ENCODE data around the gene SLC25A40.
"Not testable (repeated sequence)": the region's sequence is repeated elsewhere in the genome, so short reads cannot be mapped to it uniquely, and the experiment has no call there.

Gene SLC25A40

DNA sequence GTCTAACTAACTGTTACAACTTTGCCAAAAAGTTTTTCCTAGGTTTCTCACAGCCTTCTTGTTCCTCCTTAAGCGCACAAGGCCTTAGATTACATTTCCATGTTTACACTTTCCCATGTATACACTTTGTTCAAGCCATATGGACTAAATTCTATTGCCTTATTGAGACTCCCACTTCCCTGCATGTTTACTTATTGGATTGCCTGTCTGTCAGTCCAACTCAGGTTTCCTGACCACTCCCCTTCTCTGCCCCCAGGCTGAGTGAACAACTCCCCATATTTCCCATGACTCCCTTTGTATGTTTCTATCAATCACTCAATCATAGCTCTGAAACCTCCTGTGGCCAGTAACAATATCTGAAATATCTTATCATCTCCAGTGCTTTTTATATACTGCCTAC lies 43.0 kb downstream of the SLC25A40 start:
- in situ Hi-C loops (cut with MboI; ENCODE audit: low pct_unique_long_range_greater_than_20kb, low sequenced_read_pairs, unreplicated experiment): no loop called here
- no peak for DNase-seq (ENCODE audit: low spot score)
- TF ChIP-seq CTCF (IDR thresholded peaks at IDR 0.05; ENCODE audit: extremely low read depth, insufficient read depth, missing control alignments): no peak

DNA sequence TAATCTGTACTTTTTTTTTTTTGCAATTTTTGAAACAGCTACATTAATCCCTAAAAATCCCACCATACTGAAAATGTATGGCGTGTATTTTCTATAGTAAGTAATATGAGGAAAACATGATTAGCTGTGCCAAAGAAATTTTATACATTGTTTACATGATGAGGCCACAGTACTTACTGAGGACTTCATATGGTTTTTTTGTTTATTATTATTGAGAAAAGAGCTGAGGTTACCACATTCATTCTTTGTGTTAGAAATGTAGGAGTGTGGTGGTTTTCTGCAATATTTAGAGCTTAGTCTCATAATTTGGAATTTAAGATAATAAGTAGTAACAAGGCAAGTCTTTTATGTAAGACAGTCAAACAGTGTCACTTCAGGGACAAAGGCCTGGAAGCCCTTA lies 45.1 kb downstream of the SLC25A40 start:
- in situ Hi-C loops (cut with MboI; ENCODE audit: low pct_unique_long_range_greater_than_20kb, low sequenced_read_pairs, unreplicated experiment): no loop called here
- no peak for TF ChIP-seq CTCF (IDR thresholded peaks at IDR 0.05; ENCODE audit: extremely low read depth, insufficient read depth, missing control alignments)

GRCh38 chr7:87828383-87828782 lies 47.8 kb downstream of the SLC25A40 start:
- in situ Hi-C loops (cut with MboI; ENCODE audit: low pct_unique_long_range_greater_than_20kb, low sequenced_read_pairs, unreplicated experiment); DNase-seq (ENCODE audit: low spot score): not testable (repeated sequence)

More for the DNA sequence above, 45.1 kb downstream of the SLC25A40 start:
- no peak for DNase-seq (ENCODE audit: low spot score)

- DNase-seq (ENCODE audit: low spot score); in situ Hi-C loops (cut with MboI; ENCODE audit: low pct_unique_long_range_greater_than_20kb, low sequenced_read_pairs, unreplicated experiment): not testable (repeated sequence)
These were observed 50.8 kb downstream of the SLC25A40 start for GRCh38 chr7:87825369-87825768.

- DNase-seq (ENCODE audit: low spot score); in situ Hi-C loops (cut with MboI; ENCODE audit: low pct_unique_long_range_greater_than_20kb, low sequenced_read_pairs, unreplicated experiment): not testable (repeated sequence)
These were observed 54.1 kb downstream of the SLC25A40 start for GRCh38 chr7:87822056-87822455.

DNA sequence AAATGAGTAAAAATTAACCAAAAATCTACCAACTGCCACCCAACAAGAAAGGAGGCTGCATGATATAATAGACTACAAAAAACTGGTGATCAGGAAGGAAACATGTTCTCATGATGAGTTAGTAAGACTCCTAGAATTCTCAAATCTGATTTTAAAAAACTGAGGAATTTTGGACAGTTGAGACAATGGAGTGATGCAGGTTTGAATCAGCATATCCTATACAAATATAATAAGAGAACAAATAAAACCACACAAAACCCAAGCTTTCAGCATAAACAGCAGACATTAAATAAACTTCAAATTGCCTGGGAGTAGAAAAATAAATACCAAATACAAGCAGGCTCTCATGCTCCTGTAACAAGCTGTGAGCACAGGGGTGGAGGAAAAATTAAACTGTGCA lies 57.8 kb downstream of the SLC25A40 start:
- TF ChIP-seq CTCF (IDR thresholded peaks at IDR 0.05; ENCODE audit: extremely low read depth, insufficient read depth, missing control alignments): no peak
- in situ Hi-C loops (cut with MboI; ENCODE audit: low pct_unique_long_range_greater_than_20kb, low sequenced_read_pairs, unreplicated experiment): no loop called here
- no peak for DNase-seq (ENCODE audit: low spot score)

DNA sequence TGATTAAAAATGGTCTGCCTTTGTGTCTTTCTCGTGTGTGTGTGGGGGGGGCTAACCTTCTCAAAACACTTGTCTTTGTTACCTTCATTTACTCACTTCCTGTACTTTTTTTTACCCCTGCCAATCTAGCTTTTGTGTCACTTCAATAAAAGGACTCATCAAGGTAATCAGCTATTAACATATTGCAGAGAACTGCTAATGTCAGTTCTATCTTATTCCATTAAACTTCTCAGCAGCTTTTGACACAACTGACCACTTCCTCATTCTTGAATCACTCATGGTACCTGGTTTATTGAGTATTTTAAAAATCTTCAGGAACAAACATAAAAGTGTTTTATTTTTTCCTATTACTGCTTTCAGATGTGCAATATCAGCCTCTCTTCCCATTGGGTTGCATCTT lies 59.8 kb downstream of the SLC25A40 start:
- TF ChIP-seq CTCF (IDR thresholded peaks at IDR 0.05; ENCODE audit: extremely low read depth, insufficient read depth, missing control alignments): no peak
- in situ Hi-C loops (cut with MboI; ENCODE audit: low pct_unique_long_range_greater_than_20kb, low sequenced_read_pairs, unreplicated experiment): no loop called here
- no peak for DNase-seq (ENCODE audit: low spot score)

DNA sequence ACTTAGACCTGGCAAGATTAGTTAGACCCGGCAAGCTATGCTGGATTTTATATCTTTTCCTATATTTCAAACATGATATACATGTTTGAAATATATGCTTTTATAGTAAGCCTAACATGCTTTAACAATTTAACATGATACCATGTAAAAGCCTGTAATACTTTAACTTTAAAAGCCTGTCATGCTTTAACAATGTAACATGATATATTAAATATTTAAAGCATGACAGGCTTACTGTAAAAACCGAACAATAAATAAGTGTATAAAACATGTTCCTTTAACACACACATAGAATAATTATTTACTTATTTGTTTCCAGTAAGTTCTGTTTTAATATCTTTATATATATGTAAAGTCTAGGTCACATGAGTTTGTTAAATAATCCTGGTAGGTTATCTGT lies 65.4 kb downstream of the SLC25A40 start:
- TF ChIP-seq CTCF (IDR thresholded peaks at IDR 0.05; ENCODE audit: extremely low read depth, insufficient read depth, missing control alignments): no peak
- in situ Hi-C loops (cut with MboI; ENCODE audit: low pct_unique_long_range_greater_than_20kb, low sequenced_read_pairs, unreplicated experiment): no loop called here
- DNase-seq (ENCODE audit: low spot score): no peak
